Right renal pelvis (tissue), 4 donors: ENCODE results near the gene PPP1R9A. TPM values are rescaled to one million over a fixed set of nuclear protein-coding genes. Genes with fewer than 3 reads are reported as not detected.

ENCODE experiments used
- DNase-seq, 4 donors: peaks; one replicate each; pipeline ENCODE4 v3.0.0-alpha.2; 2013; ENCODE audit warnings: low read depth in 4 of 4, low spot score in 3 of 4, missing footprints in 1 of 4
- polyA plus RNA-seq, 4 donors: library from polyadenylated mRNA; unstranded; fragments of 120-200 nt; gene quantifications; one replicate each; pipeline ENCODE4 v1.2.1, GENCODE V29; 2013; ENCODE audit not compliant: insufficient read length in 4 of 4

The PPP1R9A gene
- polyA plus RNA-seq, 4 donors: 27.1 to 33.2 (median 30.4) TPM

DNA sequence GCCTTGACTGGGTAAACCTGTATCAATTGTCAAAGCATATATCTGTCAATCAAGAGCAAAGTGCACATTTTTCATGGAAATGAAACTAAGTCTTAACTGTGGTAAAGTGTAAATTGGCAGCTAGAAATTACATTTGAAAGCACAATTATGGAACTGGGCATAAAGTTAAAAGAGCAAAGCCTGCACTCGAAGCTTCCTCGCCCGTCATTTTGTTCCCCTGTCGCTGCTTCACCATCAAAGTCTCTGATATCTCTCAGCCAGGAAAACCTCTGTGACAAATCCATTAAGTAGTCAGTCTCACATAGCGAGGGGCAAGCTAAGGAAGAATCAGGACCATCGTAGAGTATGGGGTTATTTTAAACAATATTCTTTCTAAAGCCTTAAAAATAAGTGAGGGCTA, 389.1 kb downstream of the PPP1R9A start:
- DNase-seq: no peak

DNA sequence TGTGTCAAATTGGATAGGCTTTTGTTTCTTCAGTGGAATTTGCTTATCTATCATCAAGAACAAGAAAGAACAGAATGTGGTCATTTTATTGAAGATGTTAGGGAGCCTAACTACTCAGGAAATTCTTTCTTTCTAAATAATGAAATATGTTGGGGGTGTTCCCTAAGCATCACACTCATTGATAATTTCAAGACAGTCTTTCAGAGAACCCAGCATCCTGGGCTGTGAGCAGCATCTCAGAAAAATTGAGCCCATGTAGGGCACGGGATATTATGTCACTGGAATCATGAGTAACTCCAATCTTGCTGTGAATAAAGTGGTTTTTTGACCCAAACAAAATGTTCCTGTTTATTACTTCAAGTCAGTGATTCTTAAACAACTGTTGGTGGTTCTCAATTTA, 389.6 kb downstream of the PPP1R9A start:
- DNase-seq: no peak

DNA sequence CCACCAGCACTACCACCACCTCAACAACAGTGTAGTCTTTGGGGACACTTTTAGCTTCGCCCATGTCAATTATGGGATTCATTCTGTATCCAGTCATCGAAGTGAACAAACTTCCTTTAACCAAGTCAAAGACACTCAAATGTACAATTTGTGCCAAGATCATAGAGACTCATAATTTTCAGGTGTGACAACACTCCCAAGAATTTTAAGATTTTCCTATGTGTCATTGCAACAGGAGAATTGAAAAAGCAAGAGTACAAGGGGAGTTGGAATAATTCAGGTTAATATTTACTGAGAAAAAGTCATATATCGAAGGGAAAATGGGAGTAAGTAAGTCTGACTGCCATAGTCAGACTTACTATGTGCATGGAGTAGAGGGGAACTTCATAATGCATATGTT, 390.7 kb downstream of the PPP1R9A start:
- no peak for DNase-seq

GRCh38 chr7:95303013-95303905, 395.9 kb downstream of the PPP1R9A start:
- DNase-seq: peak in 3 of 4 donors; percentile 18 to 54 (median 27)

- DNase-seq: no peak
Measured at GRCh38 chr7:95304990-95305389, 397.6 kb downstream of the PPP1R9A start.

DNA sequence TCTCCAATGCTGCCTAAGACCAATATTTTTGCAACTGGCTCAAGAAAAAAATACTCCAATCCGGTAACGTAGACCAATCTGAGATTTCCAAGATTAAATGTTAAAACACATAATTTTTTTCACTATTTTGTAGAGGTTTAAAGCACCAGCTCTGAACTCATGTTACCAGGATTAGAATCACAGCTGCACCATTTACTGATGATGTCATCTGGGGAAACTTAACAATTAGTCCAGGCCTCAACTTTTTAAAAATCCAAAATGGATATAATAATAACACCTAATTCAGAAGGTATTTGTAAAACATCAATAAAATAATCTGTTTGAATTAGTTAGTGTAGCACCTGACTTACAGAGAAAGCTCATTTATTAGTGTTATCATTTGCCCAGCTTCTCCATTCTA, 402.6 kb downstream of the PPP1R9A start:
- DNase-seq: no peak

- DNase-seq: no peak
Measured at GRCh38 chr7:95311389-95311788, 404.0 kb downstream of the PPP1R9A start.

DNA sequence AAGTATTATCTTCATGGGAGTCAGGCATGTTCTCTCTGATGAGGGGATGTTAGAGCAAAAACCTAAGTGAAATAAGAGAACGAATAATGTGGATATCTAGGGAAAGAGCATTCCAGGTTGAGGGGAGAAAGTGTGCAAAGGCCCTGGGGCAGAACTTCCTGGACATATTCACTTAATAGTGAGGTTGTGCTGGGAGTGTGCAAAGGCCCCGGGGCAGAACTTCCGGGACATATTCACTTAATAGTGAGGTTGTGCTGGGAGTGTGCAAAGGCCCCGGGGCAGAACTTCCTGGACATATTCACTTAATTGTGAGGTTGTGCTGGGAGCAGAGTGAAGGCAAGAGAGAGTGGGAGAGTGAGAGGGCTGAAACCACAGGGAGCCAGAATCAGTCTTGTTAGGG, 405.2 kb downstream of the PPP1R9A start:
- no peak for DNase-seq

GRCh38 chr7:95316588-95316987, 409.2 kb downstream of the PPP1R9A start:
- no peak for DNase-seq

GRCh38 chr7:95317546-95317945, 410.2 kb downstream of the PPP1R9A start:
- no peak for DNase-seq

- DNase-seq: no peak
Measured at GRCh38 chr7:95317966-95318365, 410.6 kb downstream of the PPP1R9A start.

DNA sequence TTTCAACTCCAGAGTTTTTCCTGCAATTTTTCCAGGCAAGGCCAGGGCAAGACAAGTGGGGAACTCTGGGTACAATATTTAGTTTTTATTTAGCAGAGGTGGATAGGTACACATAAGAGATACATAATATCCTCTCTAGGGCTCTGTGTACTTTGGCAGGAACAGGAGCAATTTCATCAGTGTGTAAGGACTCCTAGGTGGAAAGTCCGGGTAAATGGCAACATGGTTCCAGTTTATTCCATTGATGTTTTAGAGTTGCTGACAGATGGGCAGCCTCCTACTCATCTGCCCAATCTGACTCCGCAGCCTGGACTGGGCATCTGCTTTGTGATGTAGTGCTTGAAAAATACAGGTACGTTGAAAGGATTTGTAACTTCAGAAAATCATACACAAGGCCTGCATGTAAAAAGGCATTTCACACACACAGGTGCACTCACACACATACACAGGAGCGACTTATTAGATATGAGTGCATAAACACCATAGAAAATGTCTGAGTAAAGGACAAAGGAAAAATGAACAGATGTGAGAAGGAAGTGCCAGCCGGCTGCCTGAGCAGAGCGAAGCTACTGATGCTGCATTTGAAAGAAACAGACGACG, 411.2 kb downstream of the PPP1R9A start:
- DNase-seq: no peak

GRCh38 chr7:95319570-95319969, 412.2 kb downstream of the PPP1R9A start:
- DNase-seq: no peak

- no peak for DNase-seq
Measured at GRCh38 chr7:95320651-95321050, 413.3 kb downstream of the PPP1R9A start.

- no peak for DNase-seq
Measured at GRCh38 chr7:95321720-95322119, 414.3 kb downstream of the PPP1R9A start.

- no peak for DNase-seq
Measured at GRCh38 chr7:95322396-95322795, 415.0 kb downstream of the PPP1R9A start.

GRCh38 chr7:95322854-95323253, 415.5 kb downstream of the PPP1R9A start:
- DNase-seq: no peak

DNA sequence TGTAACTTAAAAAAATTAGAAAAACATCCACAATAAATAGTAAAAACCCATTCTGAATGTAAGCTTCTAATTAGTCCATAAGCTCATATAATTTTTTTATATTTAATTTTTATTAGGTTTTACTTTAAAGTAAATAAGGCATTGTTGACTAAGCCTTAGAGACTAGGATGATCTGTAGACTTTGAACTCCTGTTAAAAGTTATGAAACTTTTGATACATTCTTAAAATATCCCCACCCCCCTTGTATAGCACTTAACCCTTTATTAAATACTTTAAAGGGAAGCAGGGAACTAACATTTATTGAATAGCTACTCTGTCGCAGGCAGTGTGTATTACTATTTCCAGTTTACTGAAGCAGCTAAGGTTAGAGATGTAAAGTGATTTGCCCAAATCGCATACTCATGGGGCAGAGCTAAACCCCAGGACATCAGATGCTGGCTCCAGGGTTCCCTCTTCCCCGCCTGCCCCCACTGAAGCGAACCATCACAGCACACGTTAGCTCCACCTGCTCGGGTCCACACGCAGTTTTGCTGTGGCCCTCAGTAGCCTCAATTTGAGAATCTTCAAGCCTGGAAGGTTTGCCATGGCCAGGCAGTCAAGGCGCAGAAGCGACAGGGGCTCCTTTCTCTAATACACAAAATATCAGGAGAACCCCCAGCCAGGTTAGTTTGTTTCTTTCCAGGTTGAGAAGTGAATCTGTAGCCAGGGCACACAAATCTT, 416.2 kb downstream of the PPP1R9A start:
- no peak for DNase-seq

GRCh38 chr7:95324431-95324830, 417.0 kb downstream of the PPP1R9A start, which contains the start of gene PON1:
Gene PON1 (minus strand): TSS chr7:95324532. CDS start chr7:95324475, 57 bp downstream.
- DNase-seq: no peak

- no peak for DNase-seq
Measured at GRCh38 chr7:95327356-95327755, 420.0 kb downstream of the PPP1R9A start.

- DNase-seq: no peak
Measured at GRCh38 chr7:95330204-95330960, 423.0 kb downstream of the PPP1R9A start.
